Medulla oblongata (tissue), 1 donor: ENCODE measurements around the gene HAUS7.
A peak's percentile ranks its signal among the peaks of the same experiment; 100 is the strongest.

Experiments
- DNase-seq: peaks from one replicate; pipeline ENCODE4 v3.0.0-alpha.2; 2015; ENCODE audit errors: extremely low spot score

The HAUS7 gene

GRCh38 chrX:153499341-153499740 lies 29.0 kb upstream of the HAUS7 start:
- DNase-seq, result no peak

- DNase-seq, result no peak
Measured at GRCh38 chrX:153498453-153498852, 28.1 kb upstream of the HAUS7 start.

GRCh38 chrX:153496590-153496959 lies 26.2 kb upstream of the HAUS7 start:
- no peak for DNase-seq

- DNase-seq, result no peak
Measured at GRCh38 chrX:153495903-153496589, 25.7 kb upstream of the HAUS7 start.

DNA sequence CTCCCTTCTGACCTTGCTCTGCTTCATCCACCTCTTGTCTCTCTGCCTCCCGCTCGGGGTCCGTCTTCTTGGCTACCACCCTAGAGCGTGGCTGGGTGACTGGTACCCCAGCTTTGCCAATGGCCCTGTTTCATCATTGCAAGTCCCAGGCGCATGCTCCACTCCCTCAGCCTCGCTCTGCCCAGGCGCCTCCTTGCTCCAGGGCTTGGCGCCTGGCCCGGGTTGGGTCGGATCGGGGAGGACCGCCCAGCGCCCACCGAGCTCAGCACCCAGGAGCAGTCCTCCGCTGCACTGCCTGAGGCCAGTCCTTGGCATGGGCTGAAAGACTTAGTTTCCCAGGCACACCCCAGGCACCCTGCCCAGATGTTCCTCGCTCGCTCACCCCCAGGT lies 25.0 kb upstream of the HAUS7 start:
- peak; percentile 8 for DNase-seq

- DNase-seq, result peak; percentile 9
Measured at GRCh38 chrX:153494541-153495361, 24.4 kb upstream of the HAUS7 start, which contains the start of gene BGN. Gene BGN, plus strand, starts transcription at chrX:153494980. Its CDS starts 9,652 bp downstream, at chrX:153504632.

GRCh38 chrX:153494061-153494460 lies 23.7 kb upstream of the HAUS7 start:
- no peak for DNase-seq

DNA sequence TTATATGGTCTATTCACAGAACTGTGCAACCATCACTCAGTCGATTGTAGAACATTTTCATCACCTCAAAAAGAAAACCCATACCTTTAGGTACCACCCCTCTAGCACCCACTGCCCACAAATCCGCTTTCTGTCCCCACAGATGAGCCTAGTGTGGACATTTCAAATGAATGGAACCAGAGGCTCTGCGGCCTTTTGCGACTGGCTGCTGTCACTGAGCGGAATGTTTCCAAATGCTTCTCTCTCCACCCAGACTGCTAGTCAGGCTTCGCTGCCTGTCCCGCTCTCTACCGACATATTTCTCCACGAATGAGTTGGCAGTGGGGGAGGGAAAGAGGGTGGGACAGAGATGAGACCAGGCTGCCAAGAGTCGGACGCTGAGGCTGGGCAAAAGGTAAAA lies 22.7 kb upstream of the HAUS7 start:
- no peak for DNase-seq

DNA sequence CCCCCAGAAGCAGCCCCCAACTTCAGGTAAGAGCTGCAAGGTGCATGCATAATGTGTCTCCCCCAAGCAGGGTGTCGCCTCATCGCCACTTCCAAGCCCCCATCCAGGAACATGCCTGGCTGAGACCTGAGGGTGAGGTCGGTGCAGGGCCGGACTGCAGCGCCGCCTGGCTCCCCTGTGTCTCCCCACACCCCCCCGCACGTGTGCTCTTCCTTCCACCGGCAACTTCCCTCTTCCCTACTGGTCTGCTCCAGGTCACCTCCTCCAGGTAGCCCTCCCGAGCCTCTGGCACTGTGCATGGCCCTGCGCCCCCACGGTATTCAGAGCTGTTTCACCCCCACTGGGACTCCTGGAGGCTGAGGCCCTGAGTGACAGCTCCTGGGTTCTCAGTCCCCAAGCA lies 22.2 kb upstream of the HAUS7 start:
- DNase-seq, result no peak

DNA sequence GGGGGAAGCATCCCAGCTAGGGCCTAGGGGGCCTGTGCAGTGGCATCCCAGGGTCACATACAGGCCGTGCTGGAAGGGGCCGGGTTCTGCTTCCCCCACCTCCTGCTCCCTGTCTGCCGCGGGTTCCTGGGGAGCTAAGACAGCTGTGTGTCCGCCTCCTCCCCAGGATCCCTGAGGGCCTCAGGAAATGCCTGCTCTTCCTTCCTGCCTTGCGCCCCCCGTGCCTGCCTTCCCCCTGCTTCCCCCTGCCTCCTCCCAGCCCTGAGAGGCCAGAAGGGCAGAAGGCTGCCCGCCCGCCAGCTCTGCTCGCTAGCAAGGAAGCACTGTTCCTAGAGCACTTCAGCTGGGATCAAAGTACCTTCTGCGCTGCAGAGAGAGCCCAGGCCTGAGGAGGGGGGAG lies 21.5 kb upstream of the HAUS7 start:
- DNase-seq, result no peak

DNA sequence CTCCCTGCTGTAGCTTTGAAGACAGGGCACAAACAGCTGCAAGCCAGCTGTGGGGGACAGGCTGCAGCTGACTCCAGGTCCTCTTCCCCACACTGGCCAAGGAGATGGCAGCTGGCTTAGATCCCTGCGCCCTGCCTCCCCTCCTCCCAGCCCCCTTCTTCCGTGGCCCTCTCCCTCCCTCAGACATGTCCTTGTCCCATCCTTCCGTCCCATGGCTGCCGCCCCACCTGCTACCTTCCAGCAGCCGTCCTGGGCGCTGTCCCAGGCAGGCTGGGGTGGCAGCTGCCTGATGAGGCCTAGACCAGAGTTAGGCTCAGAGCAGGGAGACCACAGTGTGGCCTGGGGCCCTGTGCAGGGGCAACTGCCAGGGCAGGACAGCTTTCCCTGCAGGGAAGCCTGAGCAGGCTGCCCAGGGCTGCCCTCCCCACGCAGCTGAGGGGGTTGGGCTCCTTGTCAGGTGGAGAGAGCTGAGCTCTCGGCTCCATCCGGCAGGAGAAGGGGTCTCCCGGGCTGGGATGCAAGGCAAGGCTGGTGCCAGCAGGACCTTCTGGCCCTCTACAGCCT lies 21.1 kb upstream of the HAUS7 start:
- DNase-seq, result no peak

DNA sequence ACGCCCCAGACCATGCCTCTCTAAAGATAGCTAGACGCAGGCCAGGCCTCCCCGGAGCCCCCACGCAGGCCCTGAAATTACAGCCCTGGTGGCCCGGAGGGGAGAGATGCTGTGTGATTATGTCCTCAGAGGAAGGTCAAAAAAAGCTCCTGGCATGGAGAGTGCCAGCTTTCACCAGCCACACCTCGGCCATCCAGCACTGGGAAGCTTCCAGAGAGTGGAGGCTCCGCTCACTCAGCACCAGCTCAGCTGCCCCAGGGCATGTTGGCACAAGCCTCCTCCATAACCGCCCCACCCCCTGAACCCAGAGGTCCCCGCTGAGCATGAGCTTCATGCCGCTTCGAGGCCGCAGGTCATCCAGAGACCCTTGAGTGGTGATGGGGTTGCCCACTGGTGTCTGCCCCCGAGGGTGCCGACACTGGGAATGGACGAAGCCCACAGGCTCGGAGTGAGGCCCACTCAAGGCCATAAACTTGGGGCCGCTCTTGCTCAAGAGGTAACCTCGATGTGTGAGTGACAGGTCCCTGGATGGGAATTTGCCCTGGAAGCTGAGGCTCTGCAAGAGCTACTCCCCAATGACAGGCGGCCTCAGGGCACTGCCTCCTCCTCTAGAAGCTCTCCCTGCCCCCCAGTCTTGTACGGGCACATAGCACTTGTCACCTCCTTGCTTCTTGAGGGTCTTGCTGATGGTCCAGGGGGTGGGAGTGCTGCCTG lies 20.0 kb upstream of the HAUS7 start:
- DNase-seq, result no peak

DNA sequence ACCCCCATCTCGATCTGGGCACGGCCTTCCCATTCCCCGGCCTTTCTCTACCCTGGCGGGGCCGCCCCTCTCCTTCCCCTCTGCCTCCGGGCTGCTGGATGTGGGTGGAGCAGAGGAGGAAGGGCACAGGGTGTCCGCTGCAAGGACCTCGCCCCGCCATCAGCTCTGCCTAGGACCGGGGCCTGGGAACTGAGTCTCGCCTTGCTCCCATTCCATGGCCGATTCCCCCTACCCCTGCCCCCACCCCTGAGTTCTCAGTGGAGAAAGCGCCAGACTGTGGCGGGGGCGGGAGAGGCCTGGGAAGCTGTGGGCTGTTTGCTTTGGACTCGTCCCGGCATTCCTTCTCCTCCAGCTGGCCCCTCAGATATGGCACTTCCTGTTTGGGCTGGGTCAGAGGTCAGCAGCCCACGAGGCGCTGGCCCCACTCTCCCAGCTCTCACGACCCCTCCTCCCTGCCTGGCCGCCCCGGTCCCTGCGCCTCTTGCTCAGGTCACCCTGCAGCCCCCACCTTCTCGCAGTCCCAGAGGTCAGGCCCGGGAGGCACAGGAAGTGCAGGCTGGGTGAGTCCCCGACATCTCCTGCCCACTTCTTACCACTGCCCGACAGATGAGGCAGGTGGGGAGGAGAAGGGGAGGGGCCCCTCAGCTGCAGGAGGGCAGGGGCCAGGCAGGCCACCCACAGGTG lies 18.0 kb upstream of the HAUS7 start:
- DNase-seq, result no peak

DNA sequence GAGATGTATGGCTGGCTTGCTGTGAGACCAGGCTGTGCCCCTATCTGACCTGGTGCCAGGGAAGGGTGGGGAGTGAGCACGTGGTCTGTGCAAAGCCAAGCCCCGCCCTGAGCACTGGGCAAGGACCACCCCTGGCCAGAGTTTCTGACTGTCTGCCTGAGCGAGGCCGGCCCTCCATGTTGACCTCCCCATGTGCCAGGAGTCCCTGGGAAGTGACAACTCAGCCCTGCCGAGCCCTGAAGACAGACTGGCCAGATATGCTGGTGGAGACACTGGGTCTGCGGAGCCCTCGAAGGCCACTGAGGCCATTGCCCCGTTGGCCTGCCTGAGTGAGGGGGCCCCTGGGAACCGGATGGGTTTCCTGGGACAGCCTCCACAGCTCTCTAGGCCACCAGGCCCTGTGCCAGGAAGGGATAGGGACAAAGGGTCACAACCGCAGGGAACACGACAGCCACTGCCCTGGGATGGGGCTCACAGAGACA lies 17.3 kb upstream of the HAUS7 start:
- no peak for DNase-seq

GRCh38 chrX:153486171-153486570 lies 15.8 kb upstream of the HAUS7 start:
- no peak for DNase-seq

- DNase-seq, result no peak
Measured at GRCh38 chrX:153485396-153486080, 15.2 kb upstream of the HAUS7 start.

DNA sequence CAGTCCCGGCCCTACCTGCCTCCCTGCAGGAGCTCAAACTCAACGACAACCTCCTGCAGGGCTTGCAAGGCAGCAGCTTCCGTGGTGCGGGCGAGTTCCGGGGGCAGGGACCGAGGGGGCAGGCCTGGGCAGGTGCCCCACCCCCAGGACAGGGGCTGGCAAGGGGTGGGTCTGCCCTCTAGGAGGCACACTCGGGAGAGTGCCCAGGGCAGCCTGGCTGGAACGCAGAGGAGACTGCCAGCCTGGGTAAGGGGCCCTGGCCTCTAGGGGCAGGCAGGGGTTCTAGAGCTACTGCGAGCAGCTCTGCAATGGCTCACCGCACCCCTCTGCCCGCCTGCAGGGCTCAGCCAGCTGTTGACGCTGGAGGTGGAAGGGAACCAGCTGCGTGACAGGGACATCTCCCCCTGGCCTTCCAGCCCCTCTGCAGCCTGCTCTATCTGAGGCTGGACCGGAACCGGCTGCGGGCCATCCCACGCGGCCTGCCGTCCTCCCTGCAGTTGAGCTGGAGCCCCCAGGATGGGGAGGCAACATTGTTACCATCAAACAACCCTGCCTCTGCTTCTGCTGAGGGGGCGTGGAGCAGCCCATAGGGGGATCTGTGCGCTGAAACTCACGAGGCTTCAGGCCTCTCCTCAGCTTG lies 12.1 kb upstream of the HAUS7 start:
- DNase-seq, result no peak

- no peak for DNase-seq
Measured at GRCh38 chrX:153481043-153481442, 10.7 kb upstream of the HAUS7 start.

- peak; percentile 35 for DNase-seq
Measured at GRCh38 chrX:153478746-153479145, 8.4 kb upstream of the HAUS7 start.

DNA sequence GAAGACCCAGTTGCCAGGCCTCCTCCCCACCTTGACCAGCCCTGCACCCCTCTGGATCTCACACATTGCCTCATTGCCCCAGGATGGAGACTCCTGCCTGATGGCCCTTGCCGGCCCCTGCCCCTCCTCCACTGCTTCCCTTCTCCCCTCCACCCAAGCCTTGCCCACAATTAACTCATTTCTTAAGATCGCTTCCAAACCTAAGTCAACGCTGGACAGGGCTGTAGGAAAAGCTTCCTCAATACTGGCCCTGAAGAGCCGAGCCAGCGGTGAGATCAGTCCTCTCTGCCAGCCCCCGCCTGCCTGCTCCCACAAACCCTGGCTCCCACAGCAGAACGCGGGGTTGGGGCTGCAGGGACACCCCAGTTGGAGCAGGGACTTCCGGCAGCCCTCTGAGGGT lies 7.5 kb upstream of the HAUS7 start:
- no peak for DNase-seq
